GM12872 (cell line): ENCODE data around the gene DAPK1.

Experiments
- CTCF ChIP-seq: IDR thresholded peaks from 3 replicates; pipeline ENCODE4 v1.5.1; 2011; ENCODE audit warnings: low read depth, mild to moderate bottlenecking, low read length, moderate library complexity; ENCODE audit not compliant: insufficient read depth

Gene DAPK1

DNA sequence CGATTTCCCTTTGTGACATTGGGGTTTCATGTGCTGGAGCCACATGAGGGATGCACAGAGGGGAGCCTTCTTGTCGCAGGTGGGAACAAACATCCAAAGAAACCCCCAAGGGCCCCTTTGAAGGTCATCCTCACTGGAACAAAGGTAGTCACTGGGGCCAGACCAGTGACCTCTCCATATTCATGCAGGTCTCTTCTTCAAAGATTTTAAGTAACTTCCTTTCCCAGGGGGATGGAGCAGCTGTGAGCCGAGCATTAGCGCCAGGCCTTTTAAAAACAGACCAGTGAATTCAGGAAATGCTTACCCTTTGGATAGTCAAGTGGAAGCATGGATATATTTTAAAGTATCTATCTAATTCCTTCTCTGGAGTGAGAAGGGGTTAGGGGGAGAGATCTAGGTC lies 33.0 kb downstream of the DAPK1 start:
- TF ChIP-seq CTCF = no peak

DNA sequence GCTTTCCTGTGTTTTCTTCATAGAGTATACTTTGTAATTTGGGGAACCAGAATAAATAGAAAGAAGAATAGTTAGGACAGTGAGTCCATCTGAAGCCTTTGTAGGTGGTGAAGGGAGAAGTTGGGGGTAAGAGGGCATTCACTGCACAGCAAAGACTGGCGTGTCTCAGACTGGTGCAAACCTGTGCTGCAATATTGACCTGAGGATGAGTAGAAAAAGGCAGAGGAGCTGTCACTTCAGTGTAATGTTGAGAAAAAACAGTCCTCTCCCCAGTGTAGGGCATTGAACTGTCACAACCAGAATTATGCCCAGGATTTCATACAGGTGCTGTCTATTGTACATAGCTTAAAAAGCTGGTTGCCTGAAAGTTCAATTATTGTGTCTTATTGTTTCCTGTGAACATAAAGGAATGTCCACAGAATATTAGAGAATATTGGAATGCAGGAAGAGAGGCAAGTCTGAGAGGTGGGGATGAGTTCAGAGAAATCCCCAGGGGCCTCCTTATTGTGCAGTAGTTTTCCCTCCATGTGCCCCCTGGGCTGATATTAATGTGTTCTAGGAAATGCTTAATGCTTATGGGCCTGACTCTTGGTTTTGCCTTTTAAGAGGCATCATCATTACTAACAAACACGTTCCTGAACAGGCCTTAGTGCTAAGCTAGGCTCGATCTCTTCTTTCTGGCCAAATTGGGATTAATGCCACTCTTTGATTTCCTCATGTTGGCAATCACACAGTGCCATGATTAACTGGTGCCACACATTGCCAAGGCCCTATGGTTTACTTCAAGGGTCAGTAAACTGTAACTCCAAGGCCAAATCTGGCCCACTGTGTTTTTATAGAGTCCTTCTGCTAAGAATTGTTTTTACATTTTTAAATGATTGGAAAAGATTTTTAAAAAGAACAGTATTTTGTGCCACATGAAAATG lies 34.0 kb downstream of the DAPK1 start:
- no peak for TF ChIP-seq CTCF

- 0 out of 3 replicates have a peak, but pooled peaks have one; percentile 23 for TF ChIP-seq CTCF
These were observed 35.6 kb downstream of the DAPK1 start for GRCh38 chr9:87533271-87533670.

DNA sequence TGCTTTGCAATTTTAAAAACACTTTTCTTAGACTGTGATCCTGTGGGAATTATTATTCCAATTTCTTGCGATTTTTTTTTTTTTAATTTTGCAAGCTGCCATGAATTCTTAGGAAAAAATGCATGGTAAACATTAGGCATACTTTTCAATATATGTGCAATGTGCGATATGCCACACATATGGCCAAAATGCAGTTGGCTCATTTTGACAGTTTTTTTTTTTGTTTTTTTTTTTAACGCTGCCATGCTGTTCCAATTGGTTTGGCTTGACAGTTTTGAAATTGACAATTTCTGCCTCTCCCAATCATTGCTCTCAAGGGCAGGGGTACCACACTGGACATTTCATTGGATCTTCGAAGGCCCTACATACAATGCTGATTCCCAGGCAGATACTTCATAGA lies 36.4 kb downstream of the DAPK1 start:
- no peak for TF ChIP-seq CTCF

DNA sequence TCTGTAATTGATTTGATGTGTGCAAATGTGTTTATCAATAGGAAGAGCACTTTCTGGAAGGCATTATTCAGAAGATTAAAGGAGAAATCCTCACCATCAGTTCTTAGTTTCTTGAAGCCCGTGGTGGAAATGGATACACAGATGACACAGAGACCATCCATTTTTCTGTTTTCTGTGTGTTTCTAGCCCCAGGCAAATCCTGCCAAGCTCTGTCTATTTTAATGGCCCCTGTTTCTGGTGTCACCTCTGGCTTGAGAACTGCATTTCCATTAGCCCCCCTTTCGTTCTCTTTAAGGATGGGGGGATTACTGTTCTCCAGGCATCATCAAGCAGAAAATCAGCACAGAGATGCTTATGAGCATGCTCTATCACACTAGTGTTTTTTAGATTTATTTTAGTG lies 37.3 kb downstream of the DAPK1 start:
- TF ChIP-seq CTCF = no peak

DNA sequence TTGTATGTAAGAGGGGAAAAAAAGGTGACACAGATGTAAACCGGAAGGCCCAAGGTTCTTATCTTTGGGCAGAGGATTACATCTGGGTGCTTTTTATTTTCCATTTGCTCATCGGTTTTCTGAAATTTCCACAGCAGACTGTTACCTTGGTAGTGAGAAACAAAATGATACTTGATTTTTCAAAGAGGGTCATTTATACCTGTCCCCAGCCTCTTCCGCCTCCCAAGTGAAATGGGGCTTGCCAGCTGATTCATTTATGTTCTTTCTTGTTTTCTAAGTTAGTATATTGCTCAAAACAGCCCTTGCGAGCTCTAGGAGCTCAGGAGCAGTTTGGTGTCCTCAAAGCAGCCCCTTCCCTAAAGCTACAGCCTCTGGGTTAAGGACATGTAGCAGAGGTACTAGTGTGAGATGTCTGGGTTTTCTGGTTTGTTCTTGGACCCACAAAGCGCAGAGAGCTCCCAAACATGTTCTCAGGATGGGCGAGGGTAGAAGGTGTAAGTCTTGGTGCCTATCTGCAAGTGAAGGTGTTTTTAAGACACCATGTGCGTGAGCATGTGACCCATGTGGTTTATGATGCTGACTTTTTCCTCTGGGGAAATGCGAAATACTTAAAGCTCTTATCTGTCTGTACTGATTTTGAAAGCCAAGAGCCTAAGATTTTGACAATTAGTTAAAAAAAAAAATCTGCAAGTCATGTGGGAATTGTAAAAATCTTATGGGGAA lies 38.3 kb downstream of the DAPK1 start:
- no peak for TF ChIP-seq CTCF

DNA sequence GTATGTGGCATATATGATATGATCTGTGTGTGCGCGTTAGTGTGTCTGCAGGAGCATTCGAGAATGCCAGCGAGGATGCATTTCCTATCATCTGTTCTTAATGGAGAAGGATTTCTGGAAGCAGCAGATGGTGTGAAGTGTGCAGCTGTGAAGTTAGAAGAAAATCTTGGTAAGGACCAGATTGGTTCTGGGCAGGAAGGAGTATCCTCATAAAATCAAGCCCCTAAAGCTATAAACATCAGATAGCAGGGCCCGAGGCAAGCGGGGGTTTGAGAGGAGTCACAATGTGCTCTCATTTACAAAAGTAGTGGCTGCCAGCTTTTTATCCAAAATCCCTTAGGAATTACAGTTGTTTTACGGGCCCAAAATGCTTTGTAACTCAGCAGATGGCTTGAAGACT lies 40.0 kb downstream of the DAPK1 start:
- TF ChIP-seq CTCF = no peak
